HG02870 (cell line): Measurements from ENCODE around the gene ARMS2.

Experiments
- ATAC-seq: cut with Tn5 transposase; IDR thresholded peaks from one replicate; pipeline ENCODE4 v1.9.1; 2021; ENCODE audit warnings: mild to moderate bottlenecking, moderate library complexity; ENCODE audit not compliant: unreplicated experiment

The ARMS2 gene

DNA sequence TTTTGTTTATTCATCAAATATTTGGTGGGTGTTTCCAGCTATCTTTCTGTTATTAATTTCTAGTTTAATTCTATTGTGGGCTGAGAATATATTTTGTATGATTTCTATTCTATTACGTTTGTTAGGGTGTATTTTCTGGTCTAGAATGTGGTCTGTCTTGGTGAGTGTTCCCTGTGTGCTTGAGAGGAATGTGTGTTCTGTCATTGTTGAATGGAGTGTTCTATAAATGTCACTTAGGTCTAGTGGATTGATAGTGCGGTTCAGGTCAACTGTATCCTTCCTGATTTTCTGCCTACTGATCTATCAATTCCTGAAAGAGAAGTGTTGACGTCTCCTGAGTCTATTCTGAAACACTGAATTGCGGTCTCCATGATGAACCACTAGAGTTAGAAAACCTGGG is 15.4 kb downstream of the ARMS2 start:
- ATAC-seq: no peak

DNA sequence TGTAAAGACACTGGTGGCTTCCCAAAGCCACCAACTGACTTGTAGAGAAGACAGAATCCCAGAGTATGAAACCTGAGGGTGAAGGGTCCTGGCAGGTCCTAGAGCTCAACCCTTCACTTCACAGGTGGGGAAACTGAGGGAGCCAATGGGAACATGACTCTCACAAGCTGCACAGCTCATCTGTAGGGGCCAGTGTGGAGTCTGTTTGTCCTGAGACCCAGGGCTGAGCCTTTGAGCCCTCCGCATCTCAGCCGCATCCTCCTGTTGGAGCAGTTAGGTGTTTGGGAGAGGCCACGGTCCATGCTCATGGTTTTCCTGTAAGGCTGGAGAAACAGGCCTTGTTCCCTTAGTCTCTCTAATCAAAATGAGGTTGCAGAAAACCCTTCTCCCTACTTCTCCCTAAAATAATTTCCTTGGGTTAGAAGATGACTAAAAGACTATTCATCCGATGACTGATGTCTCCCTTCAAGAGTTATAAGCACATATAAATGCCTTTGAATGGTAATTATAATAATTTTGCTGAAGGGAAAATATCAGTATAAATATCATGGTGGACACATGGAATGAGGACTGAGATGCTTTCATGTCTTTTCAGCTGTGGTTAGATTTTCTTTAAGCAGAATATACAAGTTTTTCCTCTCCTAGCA is 17.2 kb downstream of the ARMS2 start:
- no peak for ATAC-seq

GRCh38 chr10:122473116-122473515 is 18.7 kb downstream of the ARMS2 start:
- ATAC-seq: no peak

GRCh38 chr10:122474131-122474818 is 19.8 kb downstream of the ARMS2 start:
- ATAC-seq: no peak

- ATAC-seq: no peak
Observed at GRCh38 chr10:122475100-122475499, 20.6 kb downstream of the ARMS2 start.

DNA sequence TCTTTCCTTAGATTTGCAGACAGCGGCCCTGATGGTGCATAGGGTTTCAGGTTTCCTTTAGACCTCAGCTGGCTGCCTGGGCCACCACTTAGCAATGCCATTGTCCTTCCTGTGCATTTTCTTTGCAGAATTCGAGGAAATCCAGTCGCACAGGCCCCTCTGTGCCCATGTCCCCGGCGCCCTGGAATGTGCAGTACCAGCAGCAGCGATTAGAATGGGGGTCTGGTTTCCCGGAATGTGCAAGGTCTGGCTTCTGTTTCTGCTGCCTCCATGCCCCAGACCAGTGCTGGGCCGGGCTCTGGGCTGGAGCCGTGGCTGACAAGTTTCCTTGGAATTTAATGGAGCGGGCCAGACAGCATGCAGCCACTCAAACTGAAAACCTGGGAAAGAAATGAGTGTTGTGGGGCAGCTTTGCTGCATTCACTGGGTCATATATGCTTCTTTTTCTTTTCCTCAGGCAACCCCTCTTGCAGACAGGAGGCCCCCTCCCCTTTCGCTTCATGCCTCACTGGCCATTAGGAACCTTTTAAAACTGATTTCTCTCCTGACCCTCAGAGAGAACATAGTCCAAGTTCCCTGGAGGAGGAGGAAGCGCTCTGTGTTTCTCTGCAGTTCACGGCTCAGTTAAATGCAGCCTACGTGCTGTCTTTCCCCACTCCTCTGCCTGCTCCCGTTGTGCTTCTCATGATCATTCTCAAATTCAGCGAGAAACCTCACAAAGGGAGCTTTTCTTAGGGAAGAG is 21.3 kb downstream of the ARMS2 start:
- ATAC-seq: no peak

GRCh38 chr10:122476333-122476695 is 21.9 kb downstream of the ARMS2 start:
- no peak for ATAC-seq

DNA sequence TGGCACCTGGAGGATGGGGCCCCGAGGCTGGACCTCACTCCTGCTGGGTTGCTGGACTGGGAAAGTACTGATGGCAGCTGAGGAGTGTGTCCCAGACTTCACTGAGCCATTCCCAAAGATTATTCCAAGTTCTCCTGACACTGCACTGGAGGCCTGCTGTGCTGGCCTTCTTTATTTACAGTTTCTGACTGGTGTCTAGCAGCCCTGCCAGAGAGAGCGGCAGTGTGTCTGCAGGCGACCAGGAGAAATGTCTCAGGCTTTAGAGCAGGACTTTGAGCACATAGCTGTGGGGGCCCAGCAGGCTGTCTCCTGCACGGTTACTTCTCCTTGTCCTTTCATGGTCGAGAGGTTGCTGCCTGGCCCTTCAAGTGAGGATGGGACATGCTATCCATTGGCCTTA is 23.0 kb downstream of the ARMS2 start:
- ATAC-seq: no peak

DNA sequence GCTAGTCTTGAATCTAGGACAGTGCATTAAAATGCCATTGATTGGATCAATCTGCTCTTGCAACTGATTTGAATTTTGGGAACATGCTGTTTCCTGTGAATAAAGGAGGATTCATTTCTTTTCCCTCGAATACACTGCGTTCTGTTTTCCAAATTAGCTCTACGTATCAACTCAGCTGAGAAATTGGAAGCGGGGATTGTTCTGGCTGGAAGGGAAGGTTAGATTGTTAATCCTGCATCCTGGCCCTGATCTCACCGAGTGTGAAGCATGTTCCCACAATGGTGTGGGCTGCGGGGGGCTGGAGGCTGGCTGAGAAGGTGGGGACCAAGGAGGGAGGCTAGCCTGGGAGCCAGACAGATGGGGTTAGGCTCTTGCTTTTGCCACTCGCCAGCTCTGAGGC is 24.5 kb downstream of the ARMS2 start:
- no peak for ATAC-seq

GRCh38 chr10:122480146-122480833 is 25.8 kb downstream of the ARMS2 start:
- no peak for ATAC-seq

DNA sequence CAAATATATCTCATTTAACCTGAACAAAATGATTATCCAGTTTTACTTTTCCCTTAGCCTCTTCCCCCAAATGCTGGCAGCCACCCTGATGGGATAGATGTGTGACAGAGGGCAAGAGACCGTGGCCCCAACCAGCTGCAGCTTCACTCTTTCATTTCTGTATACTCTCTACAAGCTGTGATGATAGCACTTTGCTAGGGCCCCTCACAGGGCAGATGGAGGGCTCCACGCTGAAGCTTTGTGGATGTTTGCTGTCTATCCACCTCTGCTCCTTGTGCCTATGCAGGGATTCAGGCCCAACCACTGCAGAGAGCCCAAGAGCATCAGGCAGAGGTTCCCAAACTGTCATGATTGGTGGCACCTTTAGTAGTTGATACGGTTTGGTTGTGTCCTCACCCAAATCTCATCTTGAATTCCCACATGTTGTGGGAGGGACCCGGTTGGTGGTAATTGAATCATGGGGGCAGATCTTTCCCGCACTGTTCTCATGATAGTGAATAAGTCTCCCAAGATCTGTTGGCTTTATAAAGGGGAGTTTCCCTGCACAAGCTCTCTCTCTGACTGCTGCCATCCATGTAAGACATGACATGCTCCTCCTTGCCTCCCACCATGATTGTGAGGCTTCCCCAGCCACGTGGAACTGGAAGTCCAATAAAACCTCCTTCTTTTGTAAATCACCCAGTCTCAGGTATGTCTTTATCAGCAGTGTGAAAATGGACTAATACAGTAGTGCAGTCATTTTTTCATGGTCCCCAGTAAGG is 27.0 kb downstream of the ARMS2 start:
- no peak for ATAC-seq

- no peak for ATAC-seq
Observed at GRCh38 chr10:122484276-122485060, 30.0 kb downstream of the ARMS2 start.

DNA sequence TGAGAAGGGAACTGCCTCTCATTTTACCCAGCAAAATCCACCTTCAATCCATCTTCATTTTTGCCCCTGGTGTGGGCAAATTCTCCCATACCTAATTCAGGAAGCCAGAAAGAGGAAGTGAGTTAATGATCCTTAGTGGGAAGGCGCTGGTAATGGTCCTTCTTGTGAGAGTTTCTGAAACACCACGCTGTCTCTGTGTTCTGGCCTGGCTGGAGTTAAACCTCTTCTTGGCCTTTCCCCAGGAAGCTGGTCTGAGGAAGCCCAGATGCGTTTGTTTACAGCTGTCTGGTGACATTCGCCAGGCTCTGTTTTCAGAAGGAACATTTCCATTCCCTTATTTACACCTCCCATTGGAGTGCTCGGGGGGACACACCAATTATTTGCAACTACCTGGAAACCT is 31.2 kb downstream of the ARMS2 start:
- ATAC-seq: no peak

DNA sequence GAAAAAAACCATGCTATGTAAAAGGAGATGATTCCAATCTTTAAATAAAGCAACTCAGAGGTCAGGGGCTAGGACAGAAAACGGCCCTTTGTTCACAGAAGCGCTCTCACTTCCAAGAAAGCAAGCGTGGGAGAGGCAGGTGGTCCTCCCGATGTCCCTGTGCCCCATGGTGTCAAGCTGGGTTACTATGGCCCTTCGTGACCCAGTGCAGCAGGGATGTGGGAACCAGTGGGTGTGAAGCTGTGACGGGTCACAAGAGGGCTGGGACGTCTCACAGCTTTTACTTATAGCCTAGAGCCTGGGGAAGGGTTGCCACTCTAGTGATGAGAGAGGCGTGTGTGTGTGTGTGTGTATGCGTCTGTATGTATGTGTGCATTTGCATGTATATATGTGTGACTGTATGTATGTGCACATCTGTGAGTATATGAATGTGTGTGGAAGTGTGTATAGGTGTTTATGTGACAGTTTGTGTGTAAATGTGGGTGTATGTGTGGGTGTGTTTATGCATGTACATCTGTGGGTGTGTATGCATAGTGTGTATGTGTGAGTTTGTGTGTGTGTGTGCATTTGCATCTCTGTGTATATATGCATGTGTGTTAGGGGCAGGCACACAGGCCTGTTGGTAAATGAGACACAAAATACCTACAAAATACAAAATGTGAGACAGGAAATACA is 32.1 kb downstream of the ARMS2 start:
- ATAC-seq: no peak

DNA sequence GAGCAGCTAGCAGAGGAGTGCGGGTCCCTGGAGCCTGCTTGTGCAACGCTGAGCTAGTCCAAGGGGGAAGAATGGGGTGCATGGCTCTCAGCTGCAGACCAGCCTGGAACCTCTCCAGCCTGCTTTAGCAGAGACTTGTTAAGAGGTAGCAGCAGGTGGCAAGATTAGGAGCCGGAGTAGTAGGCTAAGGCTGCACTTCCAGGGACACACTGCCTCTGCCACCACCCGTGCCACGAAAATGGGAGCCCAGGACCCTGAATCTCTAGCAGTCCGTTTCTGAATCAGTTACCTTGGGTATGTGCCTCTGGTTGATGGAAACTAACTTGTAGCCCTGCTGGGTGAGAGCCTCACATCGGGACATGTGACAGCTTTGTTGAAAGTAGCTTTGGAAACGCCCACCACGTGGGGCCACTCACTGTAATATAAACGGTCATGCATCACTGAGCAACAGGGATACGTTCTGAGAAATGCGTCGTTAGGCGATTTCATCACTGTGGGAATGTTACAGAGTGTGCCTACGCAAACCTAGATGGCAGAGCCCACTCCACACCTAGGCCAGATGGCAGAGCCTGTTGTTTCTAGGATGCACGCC is 32.8 kb downstream of the ARMS2 start:
- no peak for ATAC-seq

GRCh38 chr10:122490268-122490667 is 35.8 kb downstream of the ARMS2 start:
- no peak for ATAC-seq

DNA sequence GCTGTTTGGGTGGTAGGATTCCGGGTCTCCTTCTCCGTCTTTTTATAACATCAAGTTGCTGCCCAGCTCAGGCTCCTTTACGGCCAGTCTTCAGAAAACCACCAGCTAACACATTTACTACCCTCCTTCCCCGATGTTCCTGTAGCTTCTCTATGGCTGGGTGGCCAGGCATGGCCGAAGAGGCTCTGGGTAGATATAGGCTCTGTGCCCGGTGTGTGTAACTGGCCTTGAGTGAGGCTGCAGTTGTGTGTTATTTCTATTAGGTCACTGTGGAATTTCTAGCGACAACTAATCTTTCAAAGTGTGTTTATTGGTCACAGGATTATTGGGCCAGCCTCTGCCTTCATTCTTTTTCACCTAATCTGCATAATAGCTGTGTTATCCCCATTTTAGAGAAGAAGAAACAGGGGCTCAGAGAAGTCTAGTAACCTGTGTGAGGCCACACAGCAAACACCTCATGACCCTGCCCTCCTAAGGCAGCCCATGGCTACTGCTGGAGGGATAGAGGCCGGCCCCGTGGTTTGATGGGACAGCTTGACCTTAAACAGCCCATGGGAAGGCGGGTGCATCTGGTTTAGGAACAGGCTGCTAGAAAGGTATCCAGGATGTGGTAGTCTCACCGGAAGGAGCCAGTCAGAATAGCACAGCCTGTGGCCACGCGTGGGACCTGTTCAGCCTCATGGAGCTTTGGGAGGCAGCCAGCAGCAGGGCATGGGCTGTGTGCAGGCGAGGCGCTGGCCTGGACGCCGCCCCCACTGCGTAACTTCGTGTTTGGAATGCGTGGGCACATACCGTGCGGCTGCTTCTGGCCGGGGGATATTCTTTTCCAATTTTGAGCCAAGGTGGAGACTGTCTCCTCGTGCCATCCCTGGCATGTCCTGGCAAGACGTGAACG is 36.6 kb downstream of the ARMS2 start:
- ATAC-seq: no peak

- no peak for ATAC-seq
Observed at GRCh38 chr10:122492006-122492405, 37.6 kb downstream of the ARMS2 start.
